Upper lobe of left lung (tissue), 6 donors: ENCODE measurements around the gene CLTA. TPM values are rescaled to one million over a fixed set of nuclear protein-coding genes. Genes with fewer than 3 reads are reported as not detected.

ENCODE experiments used
- ATAC-seq, 2 donors: fragments of 200-7000 bp; cut with Tn5 transposase; one replicate each; pipeline ENCODE4 v1.9.1; 2022; ENCODE audit warnings: mild to moderate bottlenecking in 2 of 2, moderate library complexity in 2 of 2; ENCODE audit not compliant: low FRiP score in 2 of 2
- DNase-seq, 2 donors: peaks; one replicate each; pipeline ENCODE4 v3.0.0-alpha.2; 2019 to 2020
- H3K27ac ChIP-seq, 4 donors: fragments of 200-600 bp; sonication (generic); one replicate each; pipeline ENCODE4 v1.5.1; 2016 to 2019
- H3K27me3 ChIP-seq, 4 donors: fragments of 200-600 bp; sonication (generic); one replicate each; pipeline ENCODE4 v1.5.1; 2017 to 2019
- H3K36me3 ChIP-seq, 4 donors: fragments of 200-600 bp; sonication (generic); one replicate each; pipeline ENCODE4 v1.5.1; 2016 to 2019
- H3K4me1 ChIP-seq, 4 donors: fragments of 200-600 bp; sonication (generic); one replicate each; pipeline ENCODE4 v1.5.1; 2018 to 2019
- H3K4me3 ChIP-seq, 4 donors: fragments of 200-600 bp; sonication (generic); one replicate each; pipeline ENCODE4 v1.5.1; 2017 to 2019; ENCODE audit warnings: mild to moderate bottlenecking in 2 of 4, moderate library complexity in 1 of 4
- H3K9me3 ChIP-seq, 4 donors: fragments of 200-600 bp; sonication (generic); one replicate each; pipeline ENCODE4 v1.5.1; 2018 to 2019
- CTCF ChIP-seq, 6 experiments: fragments of 450-650 bp in 4 of 6; fragments of 200-600 bp in 2 of 6; sonication (generic) in 2 of 6; IDR thresholded peaks; one replicate each; pipeline ENCODE4 v1.5.1; 2016 to 2019; ENCODE audit warnings: antibody characterized with exemption in 6 of 6
- EP300 ChIP-seq, 4 donors: sonication (generic); formaldehyde crosslinking; IDR thresholded peaks; one replicate each; pipeline ENCODE4 v1.5.1; 2017; ENCODE audit warnings: antibody characterized with exemption in 4 of 4, control low read depth in 2 of 4
- POLR2A ChIP-seq, 4 donors: fragments of 450-650 bp; IDR thresholded peaks; one replicate each; pipeline ENCODE4 v1.5.1; 2016 to 2017; ENCODE audit warnings: antibody characterized with exemption in 4 of 4, mild to moderate bottlenecking in 2 of 4
- POLR2AphosphoS5 ChIP-seq, 2 donors: sonication (generic); formaldehyde crosslinking; IDR thresholded peaks; one replicate each; pipeline ENCODE4 v1.5.1; 2017; ENCODE audit warnings: antibody characterized with exemption in 2 of 2
- WGBS, 2 donors: methylation state at CpG; one replicate each; pipeline ENCODE4 v1.1.5; 2017 to 2018; 5-methylcytosine and 5-hydroxymethylcytosine counted together
- total RNA-seq, 6 donors: library from RNA; depleted of rRNA in 4 of 6; stranded (reverse); fragments of >200 nt in 4 of 6; gene quantifications; one replicate each; pipeline versions ENCODE4 v1.1.0 to v1.2.1, GENCODE V29; 2016 to 2021
- donor health status: DM: no; HTN: no; CAD: no; lungs with moderate emphysema.
- donor health status: DM: no; HTN: yes; CAD: no; lungs with severe emphysema.

CLTA gene
- total RNA-seq, 6 donors from 2014 or later, result 120 to 218 (median 192) TPM

GRCh38 chr9:36249189-36249588, 58.5 kb downstream of the CLTA start:
- WGBS, 2 donors, result 83 to 88% methylated on average over 6 of the region's 6 CpGs
- no peak overlapping the region for H3K27ac ChIP-seq
- TF ChIP-seq POLR2A (IDR thresholded peaks at IDR 0.05) (no peak), EP300 (IDR thresholded peaks at IDR 0.05) (no peak)
- ATAC-seq, result no peak
- no peaks in the 10 kb centered on the region for H3K9me3 ChIP-seq
- no peaks in the 10 kb centered on the region for H3K4me1 ChIP-seq
- no peak for DNase-seq
- H3K4me3 ChIP-seq, result no peak overlapping the region
- H3K27me3 ChIP-seq, result no peaks in the 10 kb centered on the region
- H3K36me3 ChIP-seq, result peaks cover 0 to 33% (median 11%) of the 10 kb centered on the region in 4 donors

GRCh38 chr9:36250079-36250478, 59.4 kb downstream of the CLTA start:
- H3K4me1 ChIP-seq, result no peaks in the 10 kb centered on the region
- no peak overlapping the region for H3K27ac ChIP-seq
- no peak for ATAC-seq
- WGBS, 2 donors, result 56 to 69% methylated on average over 1 of the region's 1 CpG
- TF ChIP-seq POLR2A (IDR thresholded peaks at IDR 0.05), result no peak
- no peak for TF ChIP-seq CTCF (IDR thresholded peaks at IDR 0.05)
- TF ChIP-seq POLR2AphosphoS5 (IDR thresholded peaks at IDR 0.05), result no peak
- no peak for TF ChIP-seq EP300 (IDR thresholded peaks at IDR 0.05)
- no peak for DNase-seq
- H3K36me3 ChIP-seq, result peaks cover 0 to 24% (median 9%) of the 10 kb centered on the region in 4 donors
- H3K27me3 ChIP-seq, result no peaks in the 10 kb centered on the region
- H3K4me3 ChIP-seq, result no peak overlapping the region
- no peaks in the 10 kb centered on the region for H3K9me3 ChIP-seq

- no peak overlapping the region for H3K4me3 ChIP-seq
- no peak for TF ChIP-seq EP300 (IDR thresholded peaks at IDR 0.05)
- TF ChIP-seq POLR2AphosphoS5 (IDR thresholded peaks at IDR 0.05), result no peak
- TF ChIP-seq POLR2A (IDR thresholded peaks at IDR 0.05), result no peak
- no peak for TF ChIP-seq CTCF (IDR thresholded peaks at IDR 0.05)
- 91 to 95% methylated on average over 1 of the region's 1 CpG for WGBS, 2 donors
- no peaks in the 10 kb centered on the region for H3K9me3 ChIP-seq
- peaks cover 0 to 11% (median 0%) of the 10 kb centered on the region in 4 donors for H3K36me3 ChIP-seq
- no peaks in the 10 kb centered on the region for H3K27me3 ChIP-seq
- no peak for ATAC-seq
- no peak for DNase-seq
- H3K27ac ChIP-seq, result no peak overlapping the region
- peaks cover 0 to 3% (median 0%) of the 10 kb centered on the region in 4 donors for H3K4me1 ChIP-seq
Observed at GRCh38 chr9:36251428-36251827, 60.7 kb downstream of the CLTA start.

GRCh38 chr9:36258208-36258995, 67.7 kb downstream of the CLTA start, which contains the start of gene GNE:
GNE (minus strand) TSS chr9:36258448; CDS start chr9:36249355, 9,093 bp downstream.
- WGBS, 2 donors, result 0 to 6% methylated on average over 12 to 16 of the region's 73 CpGs
- no peaks in the 10 kb centered on the region for H3K36me3 ChIP-seq

More at GRCh38 chr9:36258208-36258995, 67.7 kb downstream of the CLTA start, which contains the start of gene GNE:
- H3K9me3 ChIP-seq, result no peaks in the 10 kb centered on the region
- DNase-seq (peak; percentile 97 to 99), ATAC-seq (peak; percentile 99)
- H3K27me3 ChIP-seq, result no peaks in the 10 kb centered on the region
- TF ChIP-seq CTCF (IDR thresholded peaks at IDR 0.05) (peak in 1 of 6 experiments; percentile 18), POLR2A (IDR thresholded peaks at IDR 0.05) (peak in 3 of 4 donors; percentile 78 to 90 (median 89)), EP300 (IDR thresholded peaks at IDR 0.05) (peak in 1 of 4 donors; percentile 17), POLR2AphosphoS5 (IDR thresholded peaks at IDR 0.05) (peak; percentile 90 to 94)
- peaks cover 5 to 20% (median 12%) of the 10 kb centered on the region in 4 donors for H3K4me1 ChIP-seq
- H3K27ac ChIP-seq, result peak within 1 kb of the TSS; percentile 98 to 99 (median 98)
- peak within 1 kb of the TSS; percentile 98 to 99 (median 98) for H3K4me3 ChIP-seq
